Sigmoid colon (tissue), 7 donors: ENCODE measurements around the gene TRIM40. TPM values are rescaled to one million over a fixed set of nuclear protein-coding genes. Genes with fewer than 3 reads are reported as not detected.

ENCODE experiments used
- DNase-seq: peaks from one replicate; pipeline ENCODE4 v3.0.0-alpha.2; 2019
- H3K27ac ChIP-seq, 4 donors: fragments of 200-600 bp; sonication (generic); one replicate each; pipeline ENCODE4 v1.5.1; 2016 to 2019; ENCODE audit warnings: mild to moderate bottlenecking in 1 of 4
- H3K27me3 ChIP-seq, 3 donors: fragments of 200-600 bp; sonication (generic); one replicate each; pipeline ENCODE4 v1.5.1; 2019; ENCODE audit warnings: mild to moderate bottlenecking in 1 of 3
- H3K36me3 ChIP-seq, 4 donors: fragments of 200-600 bp; sonication (generic); one replicate each; pipeline ENCODE4 v1.5.1; 2016 to 2019
- H3K4me1 ChIP-seq, 4 donors: fragments of 200-600 bp; sonication (generic); one replicate each; pipeline ENCODE4 v1.5.1; 2017 to 2019
- H3K4me3 ChIP-seq, 4 donors: fragments of 200-600 bp; sonication (generic); one replicate each; pipeline ENCODE4 v1.5.1; 2017 to 2019; ENCODE audit warnings: mild to moderate bottlenecking in 2 of 4, moderate library complexity in 1 of 4
- H3K9me3 ChIP-seq, 4 donors: fragments of 200-600 bp in 3 of 4; sonication (generic) in 3 of 4; one replicate each; pipeline versions ENCODE4 v1.5.1 to v1.6.1; 2013 to 2019
- EP300 ChIP-seq, 4 donors: sonication (generic); formaldehyde crosslinking; IDR thresholded peaks; one replicate each; pipeline ENCODE4 v1.6.1; 2017; ENCODE audit warnings: antibody characterized with exemption in 4 of 4
- POLR2A ChIP-seq, 2 donors: fragments of 450-650 bp; IDR thresholded peaks; one replicate each; pipeline ENCODE4 v1.6.1; 2016; ENCODE audit warnings: antibody characterized with exemption in 2 of 2, mild to moderate bottlenecking in 2 of 2, moderate library complexity in 2 of 2
- POLR2AphosphoS5 ChIP-seq, 4 donors: sonication (generic); formaldehyde crosslinking; IDR thresholded peaks; one replicate each; pipeline ENCODE4 v1.6.1; 2017; ENCODE audit warnings: antibody characterized with exemption in 4 of 4
- WGBS, 2 donors: extraction: QIAGEN DNeasy Blood & Tissue Kit; methylation state at CpG; one replicate each; pipeline ENCODE4 v1.1.7; 2013; 5-methylcytosine and 5-hydroxymethylcytosine counted together
- intact Hi-C: fragments of 100-400 bp; cut with DNase I; formaldehyde crosslinking; loops from one replicate; pipeline ENCODE4 v1.15.1; 2023
- polyA plus RNA-seq, 3 donors: library from polyadenylated mRNA; stranded (reverse); fragments of 200-250 nt; gene quantifications; one replicate each; pipeline ENCODE4 v1.2.3, GENCODE V29; 2013
- total RNA-seq, 4 donors: library from RNA; depleted of rRNA; stranded (reverse); fragments of >200 nt; gene quantifications; one replicate each; pipeline ENCODE4 v1.1.0, GENCODE V29; 2016
- TF ChIP-seq, protein P1 (sequence below), 4 experiments: fragments of 450-650 bp in 3 of 4; fragments of 200-600 bp in 1 of 4; IDR thresholded peaks; one replicate each; pipeline ENCODE4 v1.5.1; 2016 to 2019; ENCODE audit warnings: antibody characterized with exemption in 4 of 4, mild to moderate bottlenecking in 3 of 4, moderate library complexity in 2 of 4
- donor health status: healthy with polysubstance abuse.
- donor health status: Bipolar disorder and iron deficiency.
- donor health status: healthy.

Gene TRIM40
- total and polyA plus RNA-seq, 7 donors: 6.6 to 23.8 (median 18.9) TPM; not detected in 4

DNA sequence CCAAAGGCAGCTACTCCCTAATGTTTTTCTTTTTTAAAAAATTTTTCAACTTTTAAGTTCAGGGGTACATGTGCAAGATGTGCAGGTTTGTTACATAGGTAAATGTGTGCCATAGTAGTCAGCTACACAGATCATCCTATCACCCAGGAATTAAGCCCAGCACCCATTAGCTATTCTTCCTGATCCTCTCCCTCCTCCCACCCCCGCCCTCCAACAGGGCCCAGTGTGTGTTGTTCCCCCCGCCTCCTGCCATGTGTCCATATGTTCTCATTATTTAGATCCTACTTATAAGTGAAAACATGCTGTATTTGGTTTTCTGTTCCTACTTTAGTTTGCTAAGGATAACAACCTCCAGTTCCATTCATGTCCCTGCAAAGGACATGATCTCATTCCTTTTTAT is 39.8 kb downstream of the TRIM40 start:
- WGBS, 2 donors: 91 to 95% methylated on average over 2 of the region's 2 CpGs
- no peak overlapping the region for H3K4me3 ChIP-seq

DNA sequence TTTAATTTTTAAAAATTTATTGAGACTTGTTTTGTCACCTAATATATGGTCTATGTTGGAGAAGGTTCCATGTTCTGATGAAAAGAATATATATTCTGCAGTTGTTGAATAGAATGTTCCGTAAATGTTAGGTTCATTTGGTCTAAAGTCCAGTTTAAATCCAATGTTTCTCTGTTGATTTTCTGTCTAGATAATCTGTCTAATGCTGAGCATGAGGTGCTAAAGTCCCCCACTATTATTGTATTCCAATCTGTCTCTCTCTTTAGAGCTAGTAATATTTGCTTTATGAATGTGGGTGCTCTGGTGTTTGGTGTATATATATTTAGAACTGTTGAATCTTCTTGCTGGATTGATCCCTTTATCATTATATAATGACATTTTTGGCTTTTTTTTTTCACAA is 42.9 kb downstream of the TRIM40 start:
- TF ChIP-seq POLR2A (IDR thresholded peaks at IDR 0.05) (no peak), EP300 (IDR thresholded peaks at IDR 0.05) (no peak), POLR2AphosphoS5 (IDR thresholded peaks at IDR 0.05) (no peak)
- TF ChIP-seq, protein P1, sequence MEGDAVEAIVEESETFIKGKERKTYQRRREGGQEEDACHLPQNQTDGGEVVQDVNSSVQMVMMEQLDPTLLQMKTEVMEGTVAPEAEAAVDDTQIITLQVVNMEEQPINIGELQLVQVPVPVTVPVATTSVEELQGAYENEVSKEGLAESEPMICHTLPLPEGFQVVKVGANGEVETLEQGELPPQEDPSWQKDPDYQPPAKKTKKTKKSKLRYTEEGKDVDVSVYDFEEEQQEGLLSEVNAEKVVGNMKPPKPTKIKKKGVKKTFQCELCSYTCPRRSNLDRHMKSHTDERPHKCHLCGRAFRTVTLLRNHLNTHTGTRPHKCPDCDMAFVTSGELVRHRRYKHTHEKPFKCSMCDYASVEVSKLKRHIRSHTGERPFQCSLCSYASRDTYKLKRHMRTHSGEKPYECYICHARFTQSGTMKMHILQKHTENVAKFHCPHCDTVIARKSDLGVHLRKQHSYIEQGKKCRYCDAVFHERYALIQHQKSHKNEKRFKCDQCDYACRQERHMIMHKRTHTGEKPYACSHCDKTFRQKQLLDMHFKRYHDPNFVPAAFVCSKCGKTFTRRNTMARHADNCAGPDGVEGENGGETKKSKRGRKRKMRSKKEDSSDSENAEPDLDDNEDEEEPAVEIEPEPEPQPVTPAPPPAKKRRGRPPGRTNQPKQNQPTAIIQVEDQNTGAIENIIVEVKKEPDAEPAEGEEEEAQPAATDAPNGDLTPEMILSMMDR (IDR thresholded peaks at IDR 0.05): no peak
- DNase-seq: no peak
- no peaks in the 10 kb centered on the region for H3K36me3 ChIP-seq
- WGBS, 2 donors: 0 to 48% methylated on average over 1 of the region's 1 CpG
- H3K4me1 ChIP-seq: no peaks in the 10 kb centered on the region
- intact Hi-C loops: no loop called here
- H3K9me3 ChIP-seq: no peaks in the 10 kb centered on the region
- H3K27me3 ChIP-seq: peaks cover 0 to 22% (median 3%) of the 10 kb centered on the region in 3 donors
- H3K27ac ChIP-seq: no peak overlapping the region
- no peak overlapping the region for H3K4me3 ChIP-seq

More for the DNA sequence above, 39.8 kb downstream of the TRIM40 start:
- Histone ChIP-seq H3K9me3 (no peaks in the 10 kb centered on the region), H3K27me3 (peaks cover 15 to 51% (median 29%) of the 10 kb centered on the region in 3 donors), H3K4me1 (peaks cover 0 to 9% (median 7%) of the 10 kb centered on the region in 4 donors), H3K27ac (no peak overlapping the region), H3K36me3 (no peaks in the 10 kb centered on the region)
- intact Hi-C loops: no loop called here
- no peak for DNase-seq
- TF ChIP-seq POLR2A (IDR thresholded peaks at IDR 0.05) (no peak), EP300 (IDR thresholded peaks at IDR 0.05) (no peak), POLR2AphosphoS5 (IDR thresholded peaks at IDR 0.05) (no peak)
- TF ChIP-seq, protein P1 (IDR thresholded peaks at IDR 0.05): no peak

DNA sequence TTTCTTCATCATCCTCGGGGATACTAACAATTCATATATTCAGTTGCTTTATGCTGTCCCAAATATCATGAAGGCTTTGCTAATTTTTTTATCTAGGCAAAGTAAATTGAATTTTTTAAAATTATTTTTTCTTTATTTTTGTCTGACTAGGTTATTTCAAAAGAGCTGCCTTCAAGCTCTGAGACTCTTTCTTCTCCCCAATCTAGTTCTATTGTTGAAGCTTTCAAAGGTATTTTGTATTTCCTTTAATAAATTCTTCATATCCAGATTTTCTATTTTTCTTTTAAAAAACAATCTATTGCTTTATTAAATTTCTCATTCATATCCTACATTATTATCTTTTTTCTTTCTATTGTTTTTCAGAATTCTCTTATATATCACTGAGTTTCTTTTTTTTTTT is 44.2 kb downstream of the TRIM40 start:
- Histone ChIP-seq H3K27me3 (peaks cover 0 to 11% (median 0%) of the 10 kb centered on the region in 3 donors), H3K36me3 (peaks cover 0 to 9% (median 2%) of the 10 kb centered on the region in 4 donors), H3K4me1 (no peaks in the 10 kb centered on the region), H3K4me3 (no peak overlapping the region), H3K9me3 (no peaks in the 10 kb centered on the region), H3K27ac (no peak overlapping the region)
- TF ChIP-seq EP300 (IDR thresholded peaks at IDR 0.05) (no peak), POLR2AphosphoS5 (IDR thresholded peaks at IDR 0.05) (no peak), POLR2A (IDR thresholded peaks at IDR 0.05) (no peak)
- TF ChIP-seq, protein P1 (IDR thresholded peaks at IDR 0.05): no peak
- DNase-seq: no peak
- intact Hi-C loops: no loop called here
- 93 to 94% methylated on average over 1 of the region's 1 CpG for WGBS, 2 donors

DNA sequence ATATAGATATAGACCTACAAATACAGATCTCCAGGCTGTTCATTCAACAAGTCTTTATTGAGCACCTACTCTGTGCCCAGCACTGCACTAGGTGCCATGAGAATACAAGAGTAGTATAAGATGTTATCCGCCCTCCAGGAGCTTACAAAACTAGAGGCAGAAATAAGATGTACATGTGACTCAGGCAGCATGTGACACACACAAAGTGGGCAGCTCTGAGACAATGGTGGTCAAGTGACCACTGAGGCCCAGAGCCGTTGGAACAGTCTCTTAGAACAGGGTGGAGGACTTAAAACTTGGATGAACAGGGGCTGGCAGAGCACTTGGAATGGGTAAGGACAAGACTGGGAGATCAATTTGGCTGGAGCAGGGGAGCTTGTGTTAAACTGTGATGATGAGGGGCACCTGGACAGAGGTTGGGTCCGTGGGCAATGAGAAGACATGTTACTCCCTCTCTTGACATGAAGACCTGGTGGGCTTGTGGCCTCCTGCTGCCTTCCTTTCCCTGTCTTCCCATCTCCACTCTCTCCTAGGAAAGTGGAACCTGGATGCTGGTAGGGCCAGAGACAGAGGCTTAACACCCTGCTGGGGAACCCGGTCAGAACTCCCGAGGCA is 48.6 kb downstream of the TRIM40 start:
- H3K4me1 ChIP-seq: no peaks in the 10 kb centered on the region
- no peak for DNase-seq
- H3K4me3 ChIP-seq: no peak overlapping the region
- no peaks in the 10 kb centered on the region for H3K27me3 ChIP-seq
- 72 to 95% methylated on average over 5 of the region's 5 CpGs for WGBS, 2 donors
- peaks cover 12 to 48% (median 22%) of the 10 kb centered on the region in 4 donors for H3K36me3 ChIP-seq
- intact Hi-C loops: no loop called here
- TF ChIP-seq, protein P1 (IDR thresholded peaks at IDR 0.05): no peak
- TF ChIP-seq EP300 (IDR thresholded peaks at IDR 0.05): no peak
- no peak overlapping the region for H3K27ac ChIP-seq
- no peaks in the 10 kb centered on the region for H3K9me3 ChIP-seq
